Activated T-helper 1 cell treated with Interleukin-2 at 50 U/mL for 16 hours (primary cell): ENCODE results near the gene SEMG1.

Experiments
- DNase-seq: peaks from one replicate; pipeline ENCODE4 v3.0.0-alpha.2; 2020; ENCODE audit warnings: low read depth

Gene SEMG1

DNA sequence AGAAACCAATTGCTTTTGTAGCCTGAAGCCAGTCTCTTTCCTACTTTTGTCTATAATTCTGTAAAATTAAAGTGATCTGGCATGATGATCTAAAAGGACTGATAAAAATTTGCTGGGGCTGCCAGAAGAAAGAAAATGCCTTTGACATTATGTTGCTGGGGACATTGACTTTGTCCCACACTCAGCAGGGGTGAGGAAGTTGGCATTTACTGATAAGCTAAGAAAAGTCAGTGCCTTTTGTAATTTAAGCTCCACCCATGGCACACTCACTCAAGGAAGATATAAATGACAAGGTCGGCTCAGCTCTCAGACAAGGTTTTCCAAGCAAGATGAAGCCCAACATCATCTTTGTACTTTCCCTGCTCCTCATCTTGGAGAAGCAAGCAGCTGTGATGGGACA is at the start of gene SEMG1:
SEMG1 (plus strand) TSS at position 309 of the 400 bp plus-strand sequence; CDS start at position 330, 21 bp downstream.
- no peak for DNase-seq

DNA sequence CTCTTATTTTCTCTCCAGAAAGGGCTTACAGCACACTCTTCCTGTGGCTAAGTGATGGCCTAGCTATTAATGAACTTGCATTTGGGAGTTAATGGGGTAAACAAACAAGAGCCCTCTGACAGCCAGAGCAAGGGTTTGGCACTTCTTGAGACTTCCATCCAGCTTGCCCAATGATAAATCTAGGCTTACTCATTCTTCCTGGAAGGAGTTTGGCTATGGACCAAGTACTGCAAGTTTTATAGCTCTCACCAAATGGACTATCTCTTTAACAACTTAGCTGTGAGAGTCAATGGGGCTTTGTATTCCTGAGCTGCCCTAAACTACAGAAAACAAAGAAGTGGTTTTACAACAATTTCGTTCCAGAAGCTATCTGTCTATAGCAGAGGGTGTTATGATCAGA is 48.9 kb upstream of the SEMG1 start:
- DNase-seq = no peak

GRCh38 chr20:45163083-45163803 is 43.6 kb upstream of the SEMG1 start:
- DNase-seq = no peak

DNA sequence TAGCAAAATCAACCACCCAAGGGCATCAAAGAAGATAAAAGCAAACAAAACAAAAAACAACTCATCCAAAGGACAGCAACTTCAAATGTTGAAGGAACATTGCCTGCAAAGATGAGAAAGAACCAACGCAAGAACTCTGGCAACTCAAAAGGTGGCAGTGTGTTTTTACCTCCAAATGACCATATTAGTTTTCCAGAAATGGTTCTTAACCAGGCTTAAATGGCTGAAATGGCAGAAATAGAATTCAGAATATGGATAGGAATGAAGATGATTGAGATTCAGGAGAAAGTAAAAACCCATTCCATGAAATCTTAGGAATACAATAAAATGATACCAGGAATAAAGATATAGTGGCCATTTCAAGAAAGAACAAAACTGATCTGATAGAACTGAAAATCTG is 41.9 kb upstream of the SEMG1 start:
- no peak for DNase-seq

- no peak for DNase-seq
Observed at GRCh38 chr20:45173522-45173921, 33.3 kb upstream of the SEMG1 start.

GRCh38 chr20:45174434-45175364 is 32.1 kb upstream of the SEMG1 start, which contains the start of gene PI3:
PI3 (plus strand) TSS chr20:45174902; CDS start chr20:45174923, 21 bp downstream.
- DNase-seq = no peak

DNA sequence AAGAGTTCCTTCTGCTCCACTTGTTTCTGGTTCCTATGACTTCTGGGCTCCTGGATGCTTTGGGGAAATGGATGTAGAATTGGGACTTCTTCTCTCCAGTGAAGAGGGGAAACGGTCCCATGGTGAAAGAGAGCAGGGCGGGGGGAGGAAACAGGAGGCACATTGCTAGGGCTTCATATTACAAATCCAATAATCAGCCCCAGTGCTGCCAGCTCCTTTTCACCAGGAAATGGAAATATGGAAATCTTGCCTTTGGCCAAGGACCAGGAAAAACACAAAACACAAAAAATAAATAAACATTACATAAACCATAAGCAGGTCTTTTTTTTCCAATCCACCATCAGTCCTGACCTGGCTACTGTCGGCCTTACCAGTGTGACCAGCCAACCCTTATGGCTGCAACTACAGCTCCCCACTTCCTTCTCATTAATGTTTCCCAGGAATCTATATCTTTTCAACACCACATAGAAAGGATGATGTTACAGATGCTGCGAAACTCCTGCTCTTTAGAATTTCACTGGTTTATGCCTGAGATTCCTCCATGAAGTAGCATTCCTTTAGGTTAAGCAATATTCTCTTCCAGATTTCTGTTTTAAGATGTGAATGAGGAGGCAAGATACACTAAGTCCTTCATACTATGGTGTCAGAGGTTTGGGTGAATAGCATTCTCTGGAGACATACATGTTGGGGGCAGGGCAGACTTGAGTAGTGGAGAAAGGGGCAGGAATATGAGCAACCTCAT is 30.1 kb upstream of the SEMG1 start:
- no peak for DNase-seq

GRCh38 chr20:45179166-45179565 is 27.7 kb upstream of the SEMG1 start:
- no peak for DNase-seq

GRCh38 chr20:45181639-45182038 is 25.2 kb upstream of the SEMG1 start:
- DNase-seq = no peak

GRCh38 chr20:45183084-45183483 is 23.7 kb upstream of the SEMG1 start:
- no peak for DNase-seq

DNA sequence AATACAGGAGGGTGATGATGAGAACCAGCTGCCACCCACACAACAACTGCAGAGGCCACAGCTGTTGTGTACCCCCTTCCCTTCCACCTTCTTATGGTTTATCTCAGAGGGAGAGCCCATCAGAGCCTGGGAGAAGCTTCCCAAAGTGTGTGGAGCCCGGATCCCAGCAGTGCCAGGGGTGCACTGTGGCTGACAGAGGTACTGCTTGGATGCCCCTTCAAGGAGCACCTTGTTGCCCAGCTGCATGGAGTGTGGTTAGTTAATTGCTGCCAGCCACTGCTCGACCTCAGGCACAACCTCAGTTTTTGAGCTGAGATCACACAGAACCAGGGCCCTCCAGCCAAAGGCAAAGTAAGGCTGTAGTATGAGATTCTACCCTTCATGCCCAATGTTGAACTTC is 19.1 kb upstream of the SEMG1 start:
- DNase-seq = no peak

DNA sequence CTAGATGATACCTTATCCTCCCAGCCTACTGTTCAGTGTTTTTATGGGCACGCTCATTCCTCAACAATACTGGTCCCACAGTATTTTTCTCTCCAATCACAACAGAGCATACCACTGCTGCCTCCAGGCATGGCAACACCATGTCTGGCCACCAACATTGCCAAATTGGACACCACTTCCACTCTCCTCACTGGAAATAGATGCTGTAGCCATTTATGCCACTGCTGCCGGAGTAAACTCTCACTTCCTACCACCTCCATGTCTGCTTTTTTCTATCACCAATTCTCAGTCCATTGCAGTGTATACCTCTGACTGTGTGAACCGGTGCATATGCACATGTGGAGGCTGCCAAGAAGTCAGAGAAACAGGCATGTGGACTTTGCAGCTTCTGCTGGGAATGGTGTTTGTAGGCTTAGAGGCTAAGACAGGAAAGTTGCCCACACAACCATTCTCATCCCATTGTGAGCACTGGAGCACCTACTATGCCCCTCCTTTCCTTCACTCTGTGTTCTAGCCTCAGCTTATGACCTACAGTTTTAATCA is 17.7 kb upstream of the SEMG1 start:
- no peak for DNase-seq

DNA sequence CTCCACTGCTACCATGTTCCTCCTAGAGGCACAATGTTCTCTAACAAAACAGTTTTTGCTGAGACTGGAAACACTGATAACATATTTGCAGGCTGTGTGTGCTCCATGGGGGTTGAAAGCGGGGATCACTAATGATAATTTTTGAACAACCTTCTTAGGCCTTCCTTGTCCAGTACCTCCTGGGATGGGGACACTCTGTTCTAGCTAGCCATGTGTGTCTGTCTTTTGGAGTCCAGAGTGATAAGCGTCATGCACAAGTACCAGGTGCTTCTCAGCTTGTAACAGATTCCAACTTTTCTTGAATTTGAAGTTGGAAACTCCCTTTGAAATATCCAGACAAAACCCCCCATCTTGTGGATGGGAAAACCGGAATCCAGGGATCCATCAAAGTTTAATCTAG is 17.0 kb upstream of the SEMG1 start:
- no peak for DNase-seq

DNA sequence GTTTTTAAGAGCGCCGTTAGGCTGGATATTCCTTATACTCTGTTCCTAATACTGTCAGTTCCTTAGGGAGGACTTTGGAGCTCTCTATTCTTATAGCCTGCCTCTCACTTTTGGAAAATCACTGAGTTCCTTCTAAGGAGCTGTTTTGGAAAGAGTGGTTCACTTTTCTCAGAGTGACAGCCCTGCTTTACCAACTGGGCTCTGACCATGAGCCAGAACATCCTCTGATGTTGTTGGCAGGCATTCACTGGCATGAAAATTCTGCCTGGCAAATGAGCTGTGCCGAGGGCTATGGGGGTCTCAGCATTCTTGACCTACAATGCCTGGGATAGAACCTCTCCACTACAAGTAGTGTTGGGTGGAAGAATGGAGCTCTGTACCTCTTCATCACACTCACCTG is 14.9 kb upstream of the SEMG1 start:
- no peak for DNase-seq

DNA sequence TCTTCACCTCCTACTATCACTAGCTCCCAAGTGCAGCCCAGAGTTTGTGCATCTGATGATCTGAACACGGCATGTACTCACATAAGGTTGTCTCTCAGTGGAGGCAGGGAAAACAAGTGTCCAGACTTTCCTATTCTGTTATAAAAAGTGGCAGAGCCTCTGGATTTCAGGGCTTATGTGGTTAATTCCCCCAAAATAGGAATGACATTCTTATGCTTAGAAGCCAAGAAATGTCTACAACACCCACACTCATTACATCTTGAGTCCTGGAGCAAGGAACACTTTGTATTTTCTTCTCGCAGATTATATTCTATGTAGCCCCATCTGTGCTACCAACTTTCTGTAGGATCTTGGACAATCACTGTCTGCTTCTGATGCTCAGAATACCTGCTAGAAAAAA is 13.5 kb upstream of the SEMG1 start:
- no peak for DNase-seq

- no peak for DNase-seq
Observed at GRCh38 chr20:45209924-45210323, 3.1 kb downstream of the SEMG1 start.

DNA sequence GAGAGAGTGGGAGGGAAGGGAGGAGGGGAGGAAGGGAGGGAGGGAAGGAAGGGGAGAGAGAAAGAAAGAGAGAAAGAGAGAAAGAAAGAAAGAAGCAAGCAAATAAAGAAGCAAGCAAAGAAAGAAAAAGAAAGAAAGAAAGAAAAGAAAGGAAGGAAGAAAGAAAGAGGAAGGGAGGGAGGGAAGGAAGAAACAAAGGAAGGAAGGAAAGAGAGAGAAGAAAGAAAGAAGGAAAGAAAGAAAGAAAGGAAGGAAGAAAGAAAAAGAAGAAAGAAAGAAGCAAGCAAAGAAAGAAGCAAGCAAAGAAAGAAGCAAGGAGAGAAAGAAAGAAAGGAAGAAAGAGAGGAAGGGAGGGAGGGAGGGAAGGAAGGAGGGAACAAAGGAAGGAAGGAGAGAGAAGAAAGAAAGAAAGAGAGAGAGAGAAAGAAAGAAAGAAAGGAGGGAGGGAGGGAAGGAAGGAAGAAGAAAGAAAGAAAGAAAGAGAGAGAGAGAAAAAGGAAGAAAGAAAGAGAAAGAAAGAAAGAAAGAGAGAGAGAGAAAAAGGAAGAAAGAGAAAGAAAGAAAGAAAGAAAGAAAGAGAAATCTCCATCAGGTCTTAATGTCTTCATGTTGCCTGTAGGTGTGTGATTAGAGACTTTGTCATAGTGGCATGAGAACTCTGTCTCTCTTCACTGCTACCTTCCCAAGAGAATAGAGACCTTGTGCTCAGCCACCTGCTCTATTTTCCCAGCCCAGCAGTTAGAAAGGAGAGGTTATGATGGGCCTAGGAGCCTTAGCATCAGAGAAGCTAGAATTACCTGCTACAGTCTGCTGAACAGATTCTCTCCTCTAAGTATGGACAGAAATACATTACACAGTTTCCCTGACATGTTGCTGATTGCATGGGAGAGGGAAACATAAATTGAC is 5.0 kb downstream of the SEMG1 start:
- DNase-seq = no peak

- no peak for DNase-seq
Observed at GRCh38 chr20:45212836-45213235, 6.0 kb downstream of the SEMG1 start.

GRCh38 chr20:45218124-45218523 is 11.3 kb downstream of the SEMG1 start:
- no peak for DNase-seq

DNA sequence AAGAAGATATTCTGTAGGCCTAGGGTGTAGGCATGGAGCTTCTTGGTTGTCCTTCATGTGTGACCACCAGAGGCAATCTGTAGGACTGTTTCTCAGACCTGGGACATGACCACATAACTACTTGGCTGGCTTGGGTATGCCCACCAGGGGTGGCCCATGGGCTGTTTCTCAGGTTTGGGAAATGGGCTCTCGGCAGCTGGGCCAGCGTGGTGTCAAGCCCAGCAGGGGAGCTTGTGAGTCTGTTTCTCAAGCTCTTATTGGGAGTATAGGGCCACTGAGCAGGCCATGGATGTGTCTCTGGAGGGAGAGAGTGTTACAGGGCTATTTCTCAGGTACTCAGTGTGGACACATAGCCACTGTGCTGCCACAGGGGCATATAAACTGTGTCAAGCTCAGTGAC is 11.8 kb downstream of the SEMG1 start:
- no peak for DNase-seq

- no peak for DNase-seq
Observed at GRCh38 chr20:45221076-45221475, 14.2 kb downstream of the SEMG1 start, which contains the start of gene SEMG2. SEMG2 (plus strand) TSS chr20:45221373; CDS start chr20:45221390, 17 bp downstream.
